H1 (cell line): ENCODE data around the gene MEX3C.

Experiments used
- BCL11A ChIP-seq, 2 experiments: IDR thresholded peaks; one replicate each; pipeline ENCODE4 v1.6.1; 2011; ENCODE audit warnings: low read depth in 2 of 2, low read length in 2 of 2, mild to moderate bottlenecking in 2 of 2
- POLR2A ChIP-seq, 2 experiments: IDR thresholded peaks; 1 replicate in 1 of 2; 2 replicates in 1 of 2; pipeline ENCODE4 v1.6.1; 2011; ENCODE audit warnings: low read depth in 2 of 2, low read length in 2 of 2, mild to moderate bottlenecking in 2 of 2; ENCODE audit errors: control extremely low read depth in 1 of 2
- RFX5 ChIP-seq: IDR thresholded peaks from 2 replicates; pipeline ENCODE4 v1.6.1; 2011; ENCODE audit warnings: low read depth, low read length, improper control_type of control experiment, borderline replicate concordance
- TF ChIP-seq, protein P1 (sequence below), 3 experiments: IDR thresholded peaks; 1 replicate in 2 of 3; 2 replicates in 1 of 3; pipeline versions ENCODE4 v1.5.1 to v1.6.1; 2011; ENCODE audit warnings: low read length in 3 of 3, mild to moderate bottlenecking in 3 of 3, inconsistent platforms in 2 of 3, low read depth in 1 of 3, moderate library complexity in 1 of 3; ENCODE audit not compliant: insufficient read depth in 1 of 3; ENCODE audit errors: control extremely low read depth in 1 of 3
- TF ChIP-seq, protein P2 (sequence below): IDR thresholded peaks from 2 replicates; pipeline ENCODE4 v1.6.1; 2012; ENCODE audit warnings: inconsistent platforms

DNA sequence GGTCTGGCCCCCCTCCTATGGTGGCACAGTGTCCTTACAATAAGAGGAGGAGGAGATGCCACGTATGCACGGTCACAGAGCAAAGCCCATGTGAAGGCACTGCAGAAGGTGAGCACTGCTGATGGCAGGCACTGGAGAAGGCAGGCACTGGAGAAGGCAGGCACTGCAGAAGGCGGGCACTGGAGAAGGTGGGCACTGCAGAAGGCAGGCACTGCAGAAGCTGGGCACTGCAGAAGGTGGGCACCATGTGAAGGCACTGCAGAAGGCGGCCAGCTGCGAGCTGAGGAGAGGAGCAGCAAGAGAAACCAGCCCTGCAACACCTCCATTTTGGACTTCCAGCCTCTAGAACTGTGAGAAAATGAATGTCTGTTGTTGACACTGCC lies 46.3 kb downstream of the MEX3C start:
- TF ChIP-seq, protein P1, sequence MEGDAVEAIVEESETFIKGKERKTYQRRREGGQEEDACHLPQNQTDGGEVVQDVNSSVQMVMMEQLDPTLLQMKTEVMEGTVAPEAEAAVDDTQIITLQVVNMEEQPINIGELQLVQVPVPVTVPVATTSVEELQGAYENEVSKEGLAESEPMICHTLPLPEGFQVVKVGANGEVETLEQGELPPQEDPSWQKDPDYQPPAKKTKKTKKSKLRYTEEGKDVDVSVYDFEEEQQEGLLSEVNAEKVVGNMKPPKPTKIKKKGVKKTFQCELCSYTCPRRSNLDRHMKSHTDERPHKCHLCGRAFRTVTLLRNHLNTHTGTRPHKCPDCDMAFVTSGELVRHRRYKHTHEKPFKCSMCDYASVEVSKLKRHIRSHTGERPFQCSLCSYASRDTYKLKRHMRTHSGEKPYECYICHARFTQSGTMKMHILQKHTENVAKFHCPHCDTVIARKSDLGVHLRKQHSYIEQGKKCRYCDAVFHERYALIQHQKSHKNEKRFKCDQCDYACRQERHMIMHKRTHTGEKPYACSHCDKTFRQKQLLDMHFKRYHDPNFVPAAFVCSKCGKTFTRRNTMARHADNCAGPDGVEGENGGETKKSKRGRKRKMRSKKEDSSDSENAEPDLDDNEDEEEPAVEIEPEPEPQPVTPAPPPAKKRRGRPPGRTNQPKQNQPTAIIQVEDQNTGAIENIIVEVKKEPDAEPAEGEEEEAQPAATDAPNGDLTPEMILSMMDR (IDR thresholded peaks at IDR 0.05; ENCODE audit: control extremely low read depth in 1 of 3, insufficient read depth in 1 of 3, low read depth in 1 of 3, low read length in 3 of 3) = no peak
- TF ChIP-seq POLR2A (IDR thresholded peaks at IDR 0.05; ENCODE audit: control extremely low read depth in 1 of 2, low read depth in 2 of 2, low read length in 2 of 2) (no peak), RFX5 (no peak), BCL11A (IDR thresholded peaks at IDR 0.05; ENCODE audit: low read depth in 2 of 2, low read length in 2 of 2) (no peak)
- TF ChIP-seq, protein P2, sequence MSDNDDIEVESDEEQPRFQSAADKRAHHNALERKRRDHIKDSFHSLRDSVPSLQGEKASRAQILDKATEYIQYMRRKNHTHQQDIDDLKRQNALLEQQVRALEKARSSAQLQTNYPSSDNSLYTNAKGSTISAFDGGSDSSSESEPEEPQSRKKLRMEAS = no peak
